ENCODE measurements around the gene TGFB1.

DNA sequence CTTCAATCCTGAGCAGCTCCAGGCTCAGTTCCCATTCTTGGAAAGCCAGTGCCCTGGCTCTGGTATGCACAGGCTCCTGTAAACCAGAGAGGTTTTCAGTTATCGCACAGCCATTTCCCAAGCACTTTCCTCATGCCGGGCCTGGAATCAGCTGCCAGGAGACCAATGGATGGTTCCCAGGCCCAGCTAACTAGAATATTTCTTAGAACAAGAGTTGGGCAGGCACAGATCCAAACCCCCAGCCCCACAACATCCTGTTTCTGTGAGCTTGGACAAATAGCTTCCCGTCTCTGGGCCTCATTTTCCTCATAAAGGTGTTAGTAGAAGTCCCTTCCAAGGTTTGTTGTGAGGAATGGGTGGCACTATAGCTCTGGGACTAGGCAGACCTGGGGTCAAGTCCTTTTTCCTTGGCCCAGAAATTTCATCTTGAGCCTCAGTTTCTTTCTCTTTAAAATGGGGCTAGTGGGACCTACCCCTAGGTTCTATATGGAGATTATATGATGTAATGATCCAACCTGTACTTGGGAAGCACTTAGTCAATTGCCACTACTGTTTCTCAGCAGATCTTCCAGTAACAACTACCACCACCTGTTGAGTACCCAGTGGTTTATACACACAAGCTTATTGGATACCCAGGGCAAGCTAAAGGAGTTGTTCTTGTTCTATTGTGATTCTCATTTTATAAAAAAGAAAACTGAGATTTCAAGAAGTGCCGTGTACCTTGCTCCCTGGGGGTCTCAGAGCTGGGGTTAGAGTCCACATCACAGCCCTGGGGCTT, 48.8 kb downstream of the TGFB1 start:
- TF ChIP-seq CTCF (IDR thresholded peaks at IDR 0.05; ENCODE audit: low read depth, low read length, missing input control) (no peak), JUND (IDR thresholded peaks at IDR 0.05) (no peak)
